Pancreas (tissue), 10 donors: Measurements from ENCODE around the gene TYSND1. TPM values are rescaled to one million over a fixed set of nuclear protein-coding genes. Genes with fewer than 3 reads are reported as not detected.
"Not testable (repeated sequence)": the region's sequence is repeated elsewhere in the genome, so short reads cannot be mapped to it uniquely, and the experiment has no call there.

Experiments used
- ATAC-seq, 4 donors: fragments of 200-7000 bp; cut with Tn5 transposase; one replicate each; pipeline versions ENCODE4 v1.8.0 to v1.9.1; 2020; ENCODE audit warnings: mild to moderate bottlenecking in 4 of 4, moderate library complexity in 4 of 4
- DNase-seq, 6 donors: peaks; one replicate each; pipeline ENCODE4 v3.0.0-alpha.2; 2020
- FAIRE-seq: peaks from 2 replicates; lab custom pipeline; 2012; peaks lifted over from hg19 to GRCh38; lab: Jason Lieb, UNC
- H3K27ac ChIP-seq, 4 donors: fragments of 200-600 bp; sonication (generic); 1 replicate in 3 of 4; 2 replicates in 1 of 4; pipeline versions ENCODE4 v1.5.0 to v1.8.0; 2020
- H3K27me3 ChIP-seq, 4 donors: fragments of 200-600 bp; one replicate each; pipeline ENCODE4 v1.8.0; 2021
- H3K36me3 ChIP-seq, 3 donors: fragments of 200-600 bp; sonication (generic) in 1 of 3; one replicate each; pipeline versions ENCODE4 v1.5.0 to v1.8.0; 2020 to 2021
- H3K4me1 ChIP-seq, 3 donors: fragments of 200-600 bp; one replicate each; pipeline ENCODE4 v1.8.0; 2021
- H3K4me3 ChIP-seq, 4 donors: fragments of 200-600 bp; sonication (generic) in 2 of 4; one replicate each; pipeline versions ENCODE4 v1.5.0 to v1.8.0; 2020 to 2021
- H3K9me3 ChIP-seq, 4 donors: fragments of 200-600 bp; one replicate each; pipeline ENCODE4 v1.8.0; 2021
- CTCF ChIP-seq, 4 donors: fragments of 200-600 bp; sonication (generic) in 3 of 4; IDR thresholded peaks; one replicate each; pipeline versions ENCODE4 v1.5.0 to v1.8.0; 2021; ENCODE audit warnings: antibody characterized with exemption in 4 of 4
- WGBS, 2 donors: extraction: QIAGEN DNeasy Blood & Tissue Kit; methylation state at CpG; one replicate each; pipeline ENCODE4 v1.1.7; 2013; 5-methylcytosine and 5-hydroxymethylcytosine counted together
- intact Hi-C, 3 donors: fragments of 100-400 bp; cut with DNase I; formaldehyde crosslinking; loops; one replicate each; pipeline versions ENCODE4 v1.11.1 to v1.14.2; 2022
- polyA plus RNA-seq, 2 donors: library from polyadenylated mRNA; stranded (reverse); fragments of 200-250 nt; gene quantifications; one replicate each; pipeline ENCODE4 v1.2.3, GENCODE V29; 2013
- total RNA-seq, 6 donors: library from RNA; stranded (reverse); fragmentation: NEBNext Ultra II Directional in 4 of 6; extraction: Animal tissue kit (Norgen Biotek cat#: 25700) in 4 of 6; gene quantifications; one replicate each; pipeline versions ENCODE4 v1.2.1 to v1.2.4, GENCODE V29; 2021 to 2023
- donor health status: healthy with polysubstance abuse.
- donor health status: DM: no; HTN: no; CAD: no; lungs with moderate emphysema.
- donor health status: DM: no; HTN: no; CAD: no.
- donor health status: control.
- donor health status: control.
- donor health status: Bipolar disorder and iron deficiency.
- donor health status: DM: yes; HTN: yes; CAD: no.
- donor health status: DM: no; HTN: no; CAD: no.
- donor health status: DM: no; HTN: no; CAD: no.
- donor health status: DM: yes; HTN: yes; CAD: no.

Gene TYSND1
- total and polyA plus RNA-seq, 8 donors, result 6.7 to 9.5 (median 7.9) TPM

GRCh38 chr10:70111496-70111895 is 35.0 kb downstream of the TYSND1 start:
- H3K36me3 ChIP-seq, result peaks cover 0 to 10% (median 0%) of the 10 kb centered on the region in 3 donors
- H3K4me3 ChIP-seq, result no peak overlapping the region
- ATAC-seq, result no peak

GRCh38 chr10:70109064-70109729 is 37.3 kb downstream of the TYSND1 start:
- no peak overlapping the region for H3K4me3 ChIP-seq
- 74 to 78% methylated on average over 18 of the region's 18 CpGs for WGBS, 2 donors
- intact Hi-C loops, result no loop called here
- H3K9me3 ChIP-seq, result no peaks in the 10 kb centered on the region
- peaks cover 0 to 10% (median 0%) of the 10 kb centered on the region in 3 donors for H3K36me3 ChIP-seq
- no peaks in the 10 kb centered on the region for H3K27me3 ChIP-seq
- TF ChIP-seq CTCF (IDR thresholded peaks at IDR 0.05), result no peak
- ATAC-seq (peak; percentile 53 to 80 (median 70)), FAIRE-seq (no peak), DNase-seq (peak in 1 of 6 donors; percentile 30)
- no peaks in the 10 kb centered on the region for H3K4me1 ChIP-seq
- no peak overlapping the region for H3K27ac ChIP-seq

More at GRCh38 chr10:70111496-70111895, 35.0 kb downstream of the TYSND1 start:
- no peak for FAIRE-seq
- no peaks in the 10 kb centered on the region for H3K9me3 ChIP-seq
- TF ChIP-seq CTCF (IDR thresholded peaks at IDR 0.05), result no peak
- no peaks in the 10 kb centered on the region for H3K27me3 ChIP-seq
- DNase-seq, result no peak
- no peaks in the 10 kb centered on the region for H3K4me1 ChIP-seq
- H3K27ac ChIP-seq, result no peak overlapping the region
- 96 to 97% methylated on average over 22 of the region's 22 CpGs for WGBS, 2 donors
- intact Hi-C loops, result no loop called here

- peak in 3 of 4 donors; percentile 8 to 18 (median 12) for TF ChIP-seq CTCF (IDR thresholded peaks at IDR 0.05)
- FAIRE-seq (no peak), DNase-seq (peak in 1 of 6 donors; percentile 55), ATAC-seq (peak in 1 of 4 donors; percentile 42)
- H3K9me3 ChIP-seq, result no peaks in the 10 kb centered on the region
- H3K27me3 ChIP-seq, result no peaks in the 10 kb centered on the region
- intact Hi-C loops, result no loop called here
- H3K4me3 ChIP-seq, result no peak overlapping the region
- WGBS, 2 donors, result 79 to 84% methylated on average over 22 of the region's 22 CpGs
- peaks cover 0 to 3% (median 0%) of the 10 kb centered on the region in 3 donors for H3K36me3 ChIP-seq
- no peak overlapping the region for H3K27ac ChIP-seq
- no peaks in the 10 kb centered on the region for H3K4me1 ChIP-seq
Measured at GRCh38 chr10:70106958-70107791, 39.3 kb downstream of the TYSND1 start.

DNA sequence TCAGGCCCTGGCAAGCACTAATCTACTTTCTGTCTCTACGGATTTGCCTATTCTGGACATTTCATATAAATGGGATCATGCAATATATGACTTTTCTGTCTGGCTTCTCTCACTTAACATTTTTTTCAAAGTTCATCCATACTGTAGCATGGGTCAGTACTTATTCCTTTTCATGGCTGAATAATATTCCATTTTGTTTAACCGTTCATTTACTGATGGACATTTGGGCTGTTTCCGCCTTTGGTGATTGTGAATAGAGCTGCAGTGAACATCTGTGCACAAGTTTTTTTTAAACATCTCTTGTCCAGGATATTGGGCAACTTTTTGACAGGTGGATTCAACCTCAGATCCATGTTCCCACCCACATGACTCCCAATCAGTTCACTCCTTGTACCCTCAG is 44.8 kb downstream of the TYSND1 start:
- TF ChIP-seq CTCF (IDR thresholded peaks at IDR 0.05), result no peak
- intact Hi-C loops, result no loop called here
- H3K4me3 ChIP-seq, result no peak overlapping the region
- no peak for DNase-seq
- 67 to 78% methylated on average over 3 of the region's 3 CpGs for WGBS, 2 donors
- no peak for FAIRE-seq
- H3K36me3 ChIP-seq, result no peaks in the 10 kb centered on the region
- H3K9me3 ChIP-seq, result no peaks in the 10 kb centered on the region
- no peak overlapping the region for H3K27ac ChIP-seq
- ATAC-seq, result no peak
- H3K4me1 ChIP-seq, result no peaks in the 10 kb centered on the region
- H3K27me3 ChIP-seq, result no peaks in the 10 kb centered on the region

- H3K27ac ChIP-seq, H3K9me3 ChIP-seq, ATAC-seq, H3K4me1 ChIP-seq, DNase-seq, FAIRE-seq, H3K27me3 ChIP-seq, H3K36me3 ChIP-seq, H3K4me3 ChIP-seq, intact Hi-C loops: not testable (repeated sequence)
- WGBS, 2 donors, result 86 to 88% methylated on average over 11 of the region's 11 CpGs
Measured at GRCh38 chr10:70101068-70101562, 45.4 kb downstream of the TYSND1 start.
